Measurements from ENCODE around the gene HDAC4.

- no peak for TF ChIP-seq IKZF1 (conservative IDR thresholded peaks at IDR 0.05)
- TF ChIP-seq, protein P1, sequence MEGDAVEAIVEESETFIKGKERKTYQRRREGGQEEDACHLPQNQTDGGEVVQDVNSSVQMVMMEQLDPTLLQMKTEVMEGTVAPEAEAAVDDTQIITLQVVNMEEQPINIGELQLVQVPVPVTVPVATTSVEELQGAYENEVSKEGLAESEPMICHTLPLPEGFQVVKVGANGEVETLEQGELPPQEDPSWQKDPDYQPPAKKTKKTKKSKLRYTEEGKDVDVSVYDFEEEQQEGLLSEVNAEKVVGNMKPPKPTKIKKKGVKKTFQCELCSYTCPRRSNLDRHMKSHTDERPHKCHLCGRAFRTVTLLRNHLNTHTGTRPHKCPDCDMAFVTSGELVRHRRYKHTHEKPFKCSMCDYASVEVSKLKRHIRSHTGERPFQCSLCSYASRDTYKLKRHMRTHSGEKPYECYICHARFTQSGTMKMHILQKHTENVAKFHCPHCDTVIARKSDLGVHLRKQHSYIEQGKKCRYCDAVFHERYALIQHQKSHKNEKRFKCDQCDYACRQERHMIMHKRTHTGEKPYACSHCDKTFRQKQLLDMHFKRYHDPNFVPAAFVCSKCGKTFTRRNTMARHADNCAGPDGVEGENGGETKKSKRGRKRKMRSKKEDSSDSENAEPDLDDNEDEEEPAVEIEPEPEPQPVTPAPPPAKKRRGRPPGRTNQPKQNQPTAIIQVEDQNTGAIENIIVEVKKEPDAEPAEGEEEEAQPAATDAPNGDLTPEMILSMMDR (IDR thresholded peaks at IDR 0.05 in 2 of 3, conservative IDR thresholded peaks at IDR 0.05 in 1 of 3; ENCODE audit: control insufficient read depth in 2 of 3, extremely low read depth in 1 of 3, insufficient read depth in 1 of 3, low read depth in 3 of 3, low read length in 3 of 3), result no peak
- no peak for TF ChIP-seq SIN3A (IDR thresholded peaks at IDR 0.05; ENCODE audit: low read depth, low read length)
- TF ChIP-seq POLR2A (IDR thresholded peaks at IDR 0.05; ENCODE audit: low read depth, low read length), result no peak
- TF ChIP-seq EZH2 (IDR thresholded peaks at IDR 0.05; ENCODE audit: borderline replicate concordance, control insufficient read depth, low read depth, low read length), result no peak
- no peak for TF ChIP-seq EGR1 (IDR thresholded peaks at IDR 0.05; ENCODE audit: borderline replicate concordance in 1 of 2, low read depth in 2 of 2, low read length in 2 of 2)
- TF ChIP-seq, protein P2, sequence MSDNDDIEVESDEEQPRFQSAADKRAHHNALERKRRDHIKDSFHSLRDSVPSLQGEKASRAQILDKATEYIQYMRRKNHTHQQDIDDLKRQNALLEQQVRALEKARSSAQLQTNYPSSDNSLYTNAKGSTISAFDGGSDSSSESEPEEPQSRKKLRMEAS (IDR thresholded peaks at IDR 0.05; ENCODE audit: low read depth, low read length), result no peak
- TF ChIP-seq RAD21 (IDR thresholded peaks at IDR 0.05; ENCODE audit: insufficient read depth, low read depth, low read length), result no peak
- no peak for TF ChIP-seq FOXM1 (IDR thresholded peaks at IDR 0.05; ENCODE audit: low read depth, low read length)
- TF ChIP-seq YY1 (IDR thresholded peaks at IDR 0.05; ENCODE audit: low read depth, low read length), result no peak
- TF ChIP-seq CEBPB (IDR thresholded peaks at IDR 0.05; ENCODE audit: borderline replicate concordance in 1 of 2, low read depth in 2 of 2, low read length in 2 of 2), result no peak
Measured at GRCh38 chr2:239140346-239141020, 260.3 kb downstream of the HDAC4 start.

Measured in GM12878 (cell line).